Keratinocyte (primary cell): ENCODE measurements around the gene GRK1.

ENCODE experiments used
- EZH2 ChIP-seq: IDR thresholded peaks from one replicate; pipeline ENCODE4 v1.6.1; 2012; ENCODE audit warnings: inconsistent platforms, mild to moderate bottlenecking, low read length, moderate library complexity
- TF ChIP-seq, protein P1 (sequence below), 3 experiments: IDR thresholded peaks in 1 of 3; conservative IDR thresholded peaks in 1 of 3; optimal IDR thresholded peaks in 1 of 3; 2 replicates in 2 of 3; 3 replicates in 1 of 3; pipeline versions ENCODE3 to v1.5.1; 2011; ENCODE audit warnings: low read length in 3 of 3, mild to moderate bottlenecking in 3 of 3, moderate library complexity in 2 of 3, control low read depth in 1 of 3, inconsistent platforms in 1 of 3; ENCODE audit not compliant: insufficient read depth in 2 of 3; ENCODE audit errors: extremely low read depth in 1 of 3

DNA sequence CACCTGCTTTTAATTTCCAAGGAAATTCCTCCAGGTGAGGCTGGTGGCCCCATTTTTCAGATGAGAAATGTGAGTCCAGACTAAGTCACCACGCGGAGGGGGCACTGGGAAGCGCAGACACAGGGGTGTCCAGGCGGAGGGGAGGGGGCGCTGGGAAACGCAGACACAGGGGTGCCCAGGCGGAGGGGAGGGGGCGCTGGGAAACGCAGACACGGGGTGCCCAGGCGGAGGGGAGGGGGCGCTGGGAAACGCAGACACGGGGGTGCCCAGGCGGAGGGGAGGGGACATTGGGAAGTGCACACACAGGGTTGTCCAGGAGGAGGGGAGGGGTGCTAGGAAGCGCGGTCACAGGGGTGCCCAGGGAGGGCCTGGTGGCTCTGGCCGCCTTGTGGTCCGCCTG is 3.5 kb downstream of the GRK1 start:
- TF ChIP-seq, protein P1, sequence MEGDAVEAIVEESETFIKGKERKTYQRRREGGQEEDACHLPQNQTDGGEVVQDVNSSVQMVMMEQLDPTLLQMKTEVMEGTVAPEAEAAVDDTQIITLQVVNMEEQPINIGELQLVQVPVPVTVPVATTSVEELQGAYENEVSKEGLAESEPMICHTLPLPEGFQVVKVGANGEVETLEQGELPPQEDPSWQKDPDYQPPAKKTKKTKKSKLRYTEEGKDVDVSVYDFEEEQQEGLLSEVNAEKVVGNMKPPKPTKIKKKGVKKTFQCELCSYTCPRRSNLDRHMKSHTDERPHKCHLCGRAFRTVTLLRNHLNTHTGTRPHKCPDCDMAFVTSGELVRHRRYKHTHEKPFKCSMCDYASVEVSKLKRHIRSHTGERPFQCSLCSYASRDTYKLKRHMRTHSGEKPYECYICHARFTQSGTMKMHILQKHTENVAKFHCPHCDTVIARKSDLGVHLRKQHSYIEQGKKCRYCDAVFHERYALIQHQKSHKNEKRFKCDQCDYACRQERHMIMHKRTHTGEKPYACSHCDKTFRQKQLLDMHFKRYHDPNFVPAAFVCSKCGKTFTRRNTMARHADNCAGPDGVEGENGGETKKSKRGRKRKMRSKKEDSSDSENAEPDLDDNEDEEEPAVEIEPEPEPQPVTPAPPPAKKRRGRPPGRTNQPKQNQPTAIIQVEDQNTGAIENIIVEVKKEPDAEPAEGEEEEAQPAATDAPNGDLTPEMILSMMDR (optimal IDR thresholded peaks at IDR 0.05 in 1 of 3, IDR thresholded peaks at IDR 0.05 in 1 of 3, conservative IDR thresholded peaks at IDR 0.05 in 1 of 3; ENCODE audit: extremely low read depth in 1 of 3, insufficient read depth in 2 of 3, low read length in 3 of 3) = no peak
- TF ChIP-seq EZH2 = no peak
